Psoas muscle (tissue), 8 donors: ENCODE results near the gene INSM1. TPM values are rescaled to one million over a fixed set of nuclear protein-coding genes. Genes with fewer than 3 reads are reported as not detected.

ENCODE experiments used
- ATAC-seq, 4 donors: fragments of 200-7000 bp; cut with Tn5 transposase; one replicate each; pipeline ENCODE4 v1.9.1; 2020; ENCODE audit warnings: moderate library complexity in 3 of 4, mild to moderate bottlenecking in 2 of 4
- DNase-seq, 2 donors: peaks; one replicate each; pipeline ENCODE4 v3.0.0-alpha.2; 2020
- H3K27ac ChIP-seq: fragments of 200-600 bp; one replicate; pipeline ENCODE4 v1.8.0; 2022
- H3K27me3 ChIP-seq, 3 donors: fragments of 200-600 bp in 1 of 3; one replicate each; pipeline versions ENCODE4 v1.6.1 to v1.8.0; 2013 to 2022; ENCODE audit warnings: low read length in 2 of 3, mild to moderate bottlenecking in 2 of 3, moderate library complexity in 1 of 3; ENCODE audit not compliant: insufficient read depth in 3 of 3
- H3K36me3 ChIP-seq, 2 donors: fragments of 200-600 bp in 1 of 2; one replicate each; pipeline versions ENCODE4 v1.6.1 to v1.8.0; 2013 to 2022; ENCODE audit warnings: low read depth in 1 of 2, mild to moderate bottlenecking in 1 of 2, moderate library complexity in 1 of 2; ENCODE audit not compliant: insufficient read depth in 1 of 2
- H3K4me1 ChIP-seq: fragments of 200-600 bp; one replicate; pipeline ENCODE4 v1.8.0; 2022
- H3K4me3 ChIP-seq: fragments of 200-600 bp; one replicate; pipeline ENCODE4 v1.8.0; 2022; ENCODE audit warnings: mild to moderate bottlenecking
- H3K9me3 ChIP-seq: fragments of 200-600 bp; one replicate; pipeline ENCODE4 v1.8.0; 2022
- WGBS, 3 donors: extraction: QIAGEN DNeasy Blood & Tissue Kit; methylation state at CpG; one replicate each; pipeline versions ENCODE4 v1.1.6 to v1.1.7; 2013; 5-methylcytosine and 5-hydroxymethylcytosine counted together
- intact Hi-C, 2 donors: fragments of 100-400 bp; cut with DNase I; formaldehyde crosslinking; loops; one replicate each; pipeline versions ENCODE4 v1.11.0 to v1.14.2; 2022
- polyA plus RNA-seq, 3 donors: library from polyadenylated mRNA; stranded (reverse); fragments of 200-250 nt; gene quantifications; one replicate each; pipeline ENCODE4 v1.2.3, GENCODE V29; 2013
- total RNA-seq, 4 donors: library from RNA; stranded (reverse); fragmentation: NEBNext Ultra II Directional in 2 of 4; extraction: Animal tissue kit (Norgen Biotek cat#: 25700) in 2 of 4; gene quantifications; one replicate each; pipeline versions ENCODE4 v1.2.1 to v1.2.4, GENCODE V29; 2021 to 2023
- TF ChIP-seq, protein P1 (sequence below): fragments of 200-600 bp; IDR thresholded peaks from one replicate; pipeline ENCODE4 v1.8.0; 2022; ENCODE audit warnings: antibody characterized with exemption
- donor health status: healthy with polysubstance abuse.
- donor health status: DM: no; HTN: no; CAD: no; lungs with moderate emphysema.
- donor health status: Bipolar disorder and iron deficiency.
- donor health status: healthy.
- donor health status: DM: yes; HTN: yes; CAD: no.
- donor health status: DM: no; HTN: no; CAD: no.
- donor health status: DM: no; HTN: no; CAD: no.
- donor health status: DM: yes; HTN: yes; CAD: no.

Gene INSM1
- total and polyA plus RNA-seq, 7 donors, result 0.08 TPM; not detected in 6

DNA sequence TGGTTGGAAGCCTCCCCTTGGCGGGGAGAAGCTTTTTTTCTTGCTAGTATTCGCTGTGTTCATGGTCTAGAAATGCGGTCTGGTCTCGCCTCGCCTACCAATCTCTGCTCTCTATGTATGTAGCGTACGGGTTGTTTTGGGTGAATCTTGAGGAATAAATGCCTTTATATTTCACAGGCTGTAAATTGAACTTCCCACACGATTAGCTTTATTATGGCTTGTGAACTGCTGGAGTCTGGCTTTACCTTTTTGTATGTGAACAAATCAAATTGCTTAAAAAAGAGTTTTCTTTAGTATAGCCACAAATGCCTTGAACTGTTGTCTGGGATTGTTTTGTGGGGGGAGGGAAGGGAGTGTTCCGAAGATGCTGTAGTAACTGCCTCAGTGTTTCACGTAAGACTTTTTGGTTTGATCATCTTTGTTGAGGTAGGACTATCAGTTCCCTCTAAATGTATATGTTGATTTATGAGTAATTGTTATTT, 2.2 kb downstream of the INSM1 start:
- intact Hi-C loops, result no loop called here
- H3K27ac ChIP-seq, result no peak overlapping the region
- 50 to 64% (median 63%) methylated on average over 10 of the region's 10 CpGs for WGBS, 3 donors

DNA sequence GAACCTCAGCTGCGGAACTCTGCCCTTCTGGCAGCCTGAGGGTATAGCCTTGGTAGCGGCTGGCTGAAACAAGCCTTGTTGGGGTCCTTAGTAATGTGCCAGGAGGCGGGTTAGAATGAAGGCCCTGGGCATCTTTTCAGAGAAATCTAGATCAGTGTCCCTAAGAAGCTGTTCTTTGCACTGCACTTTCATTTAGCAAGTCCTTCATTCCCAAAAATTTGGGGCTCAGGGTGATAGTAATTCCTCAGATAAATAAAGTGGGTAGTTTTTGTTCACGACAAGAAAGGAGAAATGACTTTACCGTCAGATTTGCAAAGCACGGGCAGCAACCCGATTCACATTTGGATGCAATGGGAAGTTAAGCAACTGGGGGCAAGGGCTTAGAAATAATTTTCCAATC, 3.2 kb downstream of the INSM1 start:
- 52 to 73% (median 70%) methylated on average over 7 of the region's 7 CpGs for WGBS, 3 donors

More for the DNA sequence above, 2.2 kb downstream of the INSM1 start:
- TF ChIP-seq, protein P1, sequence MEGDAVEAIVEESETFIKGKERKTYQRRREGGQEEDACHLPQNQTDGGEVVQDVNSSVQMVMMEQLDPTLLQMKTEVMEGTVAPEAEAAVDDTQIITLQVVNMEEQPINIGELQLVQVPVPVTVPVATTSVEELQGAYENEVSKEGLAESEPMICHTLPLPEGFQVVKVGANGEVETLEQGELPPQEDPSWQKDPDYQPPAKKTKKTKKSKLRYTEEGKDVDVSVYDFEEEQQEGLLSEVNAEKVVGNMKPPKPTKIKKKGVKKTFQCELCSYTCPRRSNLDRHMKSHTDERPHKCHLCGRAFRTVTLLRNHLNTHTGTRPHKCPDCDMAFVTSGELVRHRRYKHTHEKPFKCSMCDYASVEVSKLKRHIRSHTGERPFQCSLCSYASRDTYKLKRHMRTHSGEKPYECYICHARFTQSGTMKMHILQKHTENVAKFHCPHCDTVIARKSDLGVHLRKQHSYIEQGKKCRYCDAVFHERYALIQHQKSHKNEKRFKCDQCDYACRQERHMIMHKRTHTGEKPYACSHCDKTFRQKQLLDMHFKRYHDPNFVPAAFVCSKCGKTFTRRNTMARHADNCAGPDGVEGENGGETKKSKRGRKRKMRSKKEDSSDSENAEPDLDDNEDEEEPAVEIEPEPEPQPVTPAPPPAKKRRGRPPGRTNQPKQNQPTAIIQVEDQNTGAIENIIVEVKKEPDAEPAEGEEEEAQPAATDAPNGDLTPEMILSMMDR, result no peak
- Histone ChIP-seq H3K36me3 (no peaks in the 10 kb centered on the region), H3K4me3 (no peak overlapping the region), H3K4me1 (peaks cover 6% of the 10 kb centered on the region), H3K27me3 (peaks cover 7 to 76% (median 24%) of the 10 kb centered on the region in 3 donors), H3K9me3 (no peaks in the 10 kb centered on the region)
- no peak for DNase-seq
- ATAC-seq, result no peak

DNA sequence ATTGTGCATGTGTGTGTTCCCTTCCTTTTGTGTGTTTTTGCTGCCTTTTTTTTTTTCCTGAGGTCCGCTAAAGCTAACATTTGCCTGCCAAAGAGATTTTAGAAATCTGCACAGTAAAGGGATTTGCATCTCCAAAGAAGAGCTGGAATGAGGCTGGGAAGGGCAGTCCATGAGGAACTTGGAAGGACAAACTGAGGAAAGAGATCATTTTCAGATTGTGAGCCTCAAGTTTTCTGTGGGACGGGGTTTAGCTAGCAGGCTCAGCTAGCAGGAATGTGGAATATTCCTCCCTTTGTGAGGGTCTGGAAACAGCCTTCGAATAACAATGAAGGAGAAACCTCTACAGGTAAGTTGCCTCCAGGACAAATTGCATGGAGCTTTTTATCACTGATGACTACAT, 3.8 kb downstream of the INSM1 start:
- H3K9me3 ChIP-seq, result no peaks in the 10 kb centered on the region
- H3K4me3 ChIP-seq, result no peak overlapping the region
- H3K27me3 ChIP-seq, result peaks cover 3 to 73% (median 17%) of the 10 kb centered on the region in 3 donors
- ATAC-seq, result no peak
- no peak overlapping the region for H3K27ac ChIP-seq
- peaks cover 6% of the 10 kb centered on the region for H3K4me1 ChIP-seq
- TF ChIP-seq, protein P1, result no peak
- intact Hi-C loops, result no loop called here
- WGBS, 3 donors, result 57 to 83% (median 74%) methylated on average over 3 of the region's 3 CpGs
- DNase-seq, result no peak
- no peaks in the 10 kb centered on the region for H3K36me3 ChIP-seq

More for the DNA sequence above, 3.2 kb downstream of the INSM1 start:
- no peak for ATAC-seq
- Histone ChIP-seq H3K27ac (no peak overlapping the region), H3K4me3 (no peak overlapping the region), H3K36me3 (no peaks in the 10 kb centered on the region), H3K4me1 (peaks cover 6% of the 10 kb centered on the region), H3K9me3 (no peaks in the 10 kb centered on the region), H3K27me3 (peaks cover 3 to 73% (median 21%) of the 10 kb centered on the region in 3 donors)
- intact Hi-C loops, result no loop called here
- TF ChIP-seq, protein P1, result no peak
- DNase-seq, result no peak

DNA sequence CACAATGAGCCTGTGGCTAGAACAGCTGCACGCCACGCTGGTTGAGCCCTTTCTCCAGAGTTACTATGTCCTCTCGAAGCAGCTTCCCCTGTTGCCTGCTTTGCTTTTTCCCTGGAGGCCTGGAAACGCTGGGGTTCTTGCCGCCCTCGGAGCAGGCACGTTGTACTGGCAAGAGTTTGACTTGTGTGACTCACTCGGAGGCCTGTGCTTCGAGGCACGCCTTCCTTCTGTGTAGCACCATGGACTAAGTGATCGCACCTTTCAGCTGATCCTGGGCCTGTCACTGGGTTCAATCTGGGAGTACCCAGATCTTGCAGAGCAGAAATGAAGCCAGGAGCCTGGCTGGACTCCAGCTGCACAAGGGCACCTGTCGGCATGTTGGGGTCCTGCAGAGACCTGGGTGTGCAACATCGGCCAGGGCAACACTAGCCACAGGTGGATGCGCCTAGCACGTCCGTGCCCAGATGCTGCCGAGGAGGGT, 5.2 kb downstream of the INSM1 start:
- H3K4me3 ChIP-seq, result no peak overlapping the region
- no peaks in the 10 kb centered on the region for H3K4me1 ChIP-seq
- H3K27ac ChIP-seq, result no peak overlapping the region
- DNase-seq (no peak), ATAC-seq (peak in 2 of 4 donors; percentile 58 to 60)
- TF ChIP-seq, protein P1, result no peak
- no peaks in the 10 kb centered on the region for H3K36me3 ChIP-seq
- peaks cover 3 to 67% (median 6%) of the 10 kb centered on the region in 3 donors for H3K27me3 ChIP-seq
- H3K9me3 ChIP-seq, result no peaks in the 10 kb centered on the region
- intact Hi-C loops, result no loop called here
- 43 to 56% (median 43%) methylated on average over 17 of the region's 17 CpGs for WGBS, 3 donors

DNA sequence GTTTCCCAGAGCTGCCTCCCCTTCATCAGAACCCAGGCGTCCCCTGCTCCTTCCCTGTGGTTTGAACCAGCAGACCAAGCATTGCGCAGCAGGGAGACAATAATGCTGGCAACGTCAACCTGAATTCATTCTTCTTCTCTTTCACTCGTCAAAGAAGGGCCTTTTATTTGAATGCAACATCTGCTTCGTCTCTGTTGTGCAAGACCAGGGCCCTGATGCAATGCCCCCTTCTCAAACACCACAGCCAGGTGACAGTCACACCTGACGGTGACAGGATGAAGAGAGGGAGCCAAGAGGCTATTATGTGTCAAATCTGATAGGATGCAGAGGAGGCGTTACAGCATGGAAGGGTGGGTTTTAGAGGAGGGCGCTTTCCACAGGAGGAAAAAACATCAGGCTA, 8.0 kb downstream of the INSM1 start:
- DNase-seq, result no peak
- H3K4me1 ChIP-seq, result no peaks in the 10 kb centered on the region
- no peak overlapping the region for H3K4me3 ChIP-seq
- no peak overlapping the region for H3K27ac ChIP-seq
- 69 to 72% (median 72%) methylated on average over 8 of the region's 8 CpGs for WGBS, 3 donors
- TF ChIP-seq, protein P1, result no peak
- H3K27me3 ChIP-seq, result peaks cover 2 to 54% (median 3%) of the 10 kb centered on the region in 3 donors
- H3K36me3 ChIP-seq, result no peaks in the 10 kb centered on the region
- no peaks in the 10 kb centered on the region for H3K9me3 ChIP-seq
- intact Hi-C loops, result no loop called here
- ATAC-seq, result no peak
